Astrocyte of the spinal cord (primary cell): ENCODE results near the gene LVRN.
"Not testable (repeated sequence)": the region's sequence is repeated elsewhere in the genome, so short reads cannot be mapped to it uniquely, and the experiment has no call there.

Source experiments
- DNase-seq: peaks from one replicate; pipeline ENCODE4 v3.0.0; 2011; ENCODE audit warnings: low read depth, low spot score
- H3K4me3 ChIP-seq: 2 replicates; pipeline ENCODE4 v1.5.1; 2011; ENCODE audit warnings: low read depth, mild to moderate bottlenecking, low read length, moderate library complexity
- CTCF ChIP-seq: IDR thresholded peaks from 2 replicates; pipeline ENCODE4 v1.5.1; 2012; ENCODE audit warnings: low read depth, mild to moderate bottlenecking, low read length, inconsistent platforms
- in situ Hi-C: cut with HindIII; loops from 2 replicates; pipeline ENCODE4 v1.10.0; 2017; ENCODE audit warnings: low sequenced_read_pairs

LVRN gene

GRCh38 chr5:115962239-115962564, at the start of gene LVRN:
LVRN (plus strand) TSS chr5:115962475; CDS start chr5:115962618, 143 bp downstream.
- TF ChIP-seq CTCF: no peak

DNA sequence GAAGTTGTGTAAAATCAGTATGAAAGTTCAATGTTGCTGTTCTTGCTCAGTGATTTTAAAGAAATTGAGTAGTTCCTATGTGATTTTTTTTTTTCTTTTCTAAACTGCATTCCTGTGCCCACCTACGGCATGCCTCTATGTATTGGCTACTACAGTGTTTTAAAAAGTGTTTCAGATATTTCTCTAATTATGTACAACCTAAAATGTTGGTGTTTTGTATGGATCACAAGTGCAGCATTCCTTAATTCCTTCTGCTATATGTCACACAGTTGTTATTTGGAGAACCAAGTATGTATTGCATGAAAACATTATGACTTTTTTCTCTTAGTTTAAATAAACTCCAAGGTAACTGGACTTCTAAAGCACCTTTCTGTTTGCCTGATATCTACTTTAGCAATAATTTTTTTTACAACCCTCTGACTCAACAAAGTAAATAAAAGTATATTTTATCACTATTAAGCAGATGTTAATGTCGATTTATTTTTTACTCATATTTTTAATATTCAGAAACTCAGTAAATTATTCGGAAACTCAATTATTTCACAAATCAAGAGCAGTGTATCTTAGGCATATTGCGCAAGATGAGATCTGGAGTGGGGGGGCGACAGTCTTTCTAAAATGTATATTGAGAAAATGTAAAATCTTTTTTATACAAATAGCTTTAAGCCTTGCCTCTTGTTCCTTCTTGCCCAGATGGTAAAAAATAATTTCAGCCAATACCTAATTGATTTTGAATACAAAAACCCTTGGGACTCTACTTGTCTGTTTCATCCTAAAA, 48.5 kb upstream of the LVRN start:
- DNase-seq, H3K4me3 ChIP-seq, in situ Hi-C loops: not testable (repeated sequence)

More at GRCh38 chr5:115962239-115962564, at the start of gene LVRN:
- H3K4me3 ChIP-seq: peak within 1 kb of the TSS; percentile 39
- DNase-seq: no peak
- in situ Hi-C loops: no loop called here

DNA sequence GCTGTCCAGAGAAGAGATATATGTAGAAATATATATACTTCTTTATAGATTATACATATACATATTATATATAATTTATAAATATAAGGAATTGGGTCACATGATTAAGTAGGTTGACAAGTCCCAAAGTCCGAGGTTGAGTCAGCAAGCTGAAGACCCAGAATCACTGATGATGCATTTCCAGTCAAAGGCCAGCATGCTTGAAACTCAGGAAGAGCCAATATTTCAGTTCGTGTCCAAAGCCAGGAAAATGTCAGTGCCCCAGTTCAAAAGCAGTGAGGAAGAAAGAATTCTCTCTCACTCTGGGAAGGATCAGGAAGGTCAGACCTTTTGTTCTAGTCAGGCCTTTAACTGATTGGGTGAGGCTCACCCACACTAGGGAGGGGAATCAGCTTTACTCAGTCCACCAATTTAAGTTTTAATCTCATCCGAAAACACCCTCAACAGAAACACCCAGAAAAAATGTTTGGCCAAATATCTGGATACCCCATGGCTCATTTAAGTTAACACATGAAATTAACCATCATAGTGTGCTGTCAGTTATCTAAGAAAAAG, 42.0 kb upstream of the LVRN start:
- in situ Hi-C loops: no loop called here
- DNase-seq: no peak
- no peak overlapping the region for H3K4me3 ChIP-seq
- TF ChIP-seq CTCF: no peak

DNA sequence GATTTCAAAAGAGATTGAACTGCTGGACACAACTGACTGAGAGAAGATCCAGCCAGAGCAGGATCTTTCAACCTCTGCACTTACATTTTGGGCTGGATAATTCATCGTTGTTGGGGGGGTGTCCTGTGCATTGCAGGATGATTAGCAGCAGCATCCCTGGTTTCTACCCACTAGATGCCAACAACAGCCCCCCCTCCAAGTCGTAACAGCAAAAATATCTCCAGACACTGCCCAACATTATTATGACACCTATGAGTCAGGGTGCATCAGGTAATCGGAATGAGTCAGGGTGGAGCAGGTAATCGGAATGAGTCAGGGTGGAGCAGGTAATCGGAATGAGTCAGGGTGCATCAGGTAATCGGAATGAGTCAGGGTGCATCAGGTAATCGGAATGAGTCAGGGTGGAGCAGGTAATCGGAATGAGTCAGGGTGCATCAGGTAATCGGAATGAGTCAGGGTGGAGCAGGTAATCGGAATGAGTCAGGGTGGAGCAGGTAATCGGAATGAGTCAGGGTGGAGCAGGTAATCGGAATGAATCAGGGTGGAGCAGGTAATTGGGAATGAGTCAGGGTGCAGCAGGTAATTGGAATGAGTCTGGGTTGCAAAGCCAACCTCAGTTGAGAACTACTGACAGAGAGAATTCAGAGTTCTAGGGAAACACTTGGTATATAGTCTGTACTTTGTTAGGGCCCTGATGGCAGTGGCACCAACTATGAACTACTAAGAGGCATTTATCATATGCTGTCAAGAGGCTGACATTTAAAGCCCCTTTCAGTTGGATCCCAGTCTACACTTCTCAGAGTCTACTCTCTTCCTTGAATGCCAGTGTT, 33.5 kb upstream of the LVRN start:
- H3K4me3 ChIP-seq, DNase-seq, in situ Hi-C loops: not testable (repeated sequence)

DNA sequence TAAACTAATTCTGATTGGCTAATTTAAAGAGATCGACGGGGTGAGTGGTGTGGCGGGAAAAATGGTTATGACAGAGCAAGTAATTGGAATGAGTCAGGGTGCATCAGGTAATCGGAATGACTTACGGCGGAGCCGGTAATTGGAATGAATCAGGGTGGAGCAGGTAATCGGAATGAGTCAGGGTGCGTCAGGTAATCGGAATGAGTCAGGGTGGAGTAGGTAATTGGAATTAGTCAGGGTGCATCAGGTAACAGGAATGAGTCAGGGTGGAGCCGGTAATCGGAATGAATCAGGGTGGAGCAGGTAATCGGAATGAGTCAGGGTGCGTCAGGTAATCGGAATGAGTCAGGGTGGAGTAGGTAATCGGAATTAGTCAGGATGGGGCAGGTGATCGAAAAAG, 32.1 kb upstream of the LVRN start:
- DNase-seq, in situ Hi-C loops, H3K4me3 ChIP-seq: not testable (repeated sequence)

DNA sequence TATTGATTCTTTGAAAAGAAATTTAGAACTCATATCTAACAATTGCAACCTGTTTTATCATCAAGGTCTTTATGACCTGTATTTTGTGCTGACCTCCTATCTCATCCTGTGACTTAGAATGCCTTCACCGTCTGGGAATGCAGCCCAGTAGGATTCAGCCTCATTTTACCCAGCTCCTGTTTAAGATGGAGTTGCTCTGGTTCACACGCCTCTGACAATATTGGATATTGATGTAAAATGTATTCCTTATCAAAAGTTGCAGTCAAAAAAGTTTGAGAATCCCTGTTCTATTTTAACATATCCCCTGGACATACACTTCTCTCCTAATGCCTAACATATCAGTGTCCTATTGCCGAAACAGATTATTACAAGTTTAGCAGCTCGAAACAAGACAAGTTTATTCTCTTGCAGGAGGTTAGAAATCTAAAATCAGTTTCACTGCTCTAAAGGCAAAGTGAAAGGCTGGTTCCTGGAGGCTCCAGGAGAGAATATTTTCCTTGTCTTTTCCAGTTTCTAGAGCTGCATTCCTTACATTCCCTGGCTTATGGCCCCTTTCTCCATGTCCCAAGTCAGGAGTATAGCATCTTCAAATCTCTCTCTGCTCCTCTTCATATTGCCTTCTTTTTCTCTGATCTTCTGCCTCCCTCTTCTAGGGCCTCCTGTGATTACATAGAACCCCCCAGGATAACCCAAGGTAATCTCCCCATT, 31.5 kb upstream of the LVRN start:
- no peak for DNase-seq
- in situ Hi-C loops: no loop called here
- H3K4me3 ChIP-seq: no peak overlapping the region
- no peak for TF ChIP-seq CTCF

DNA sequence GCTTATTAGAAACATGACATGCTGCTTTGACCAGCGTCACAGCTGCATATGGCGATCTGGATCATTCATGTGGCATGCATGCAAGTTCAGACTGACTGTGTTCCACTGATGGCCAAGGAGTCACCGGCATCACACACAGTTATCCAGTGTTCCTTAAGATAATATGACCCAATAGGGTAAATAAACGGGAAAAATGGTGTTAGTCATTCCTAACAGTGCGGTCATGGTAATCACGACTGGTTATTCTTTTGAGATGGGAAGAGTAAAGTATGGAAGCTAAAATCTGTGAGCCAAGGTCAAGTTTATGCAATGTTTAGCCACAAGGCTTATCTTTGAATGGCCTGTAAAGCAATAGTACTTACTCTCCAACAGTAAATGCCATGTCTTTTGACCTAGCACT, 29.3 kb upstream of the LVRN start:
- no peak overlapping the region for H3K4me3 ChIP-seq
- TF ChIP-seq CTCF: no peak
- in situ Hi-C loops: no loop called here
- no peak for DNase-seq
